Medulla oblongata (tissue), 1 donor: Measurements from ENCODE around the gene PNPLA5.
A peak's percentile ranks its signal among the peaks of the same experiment; 100 is the strongest.
"Not testable (repeated sequence)": the region's sequence is repeated elsewhere in the genome, so short reads cannot be mapped to it uniquely, and the experiment has no call there.

ENCODE experiments used
- DNase-seq: peaks from one replicate; pipeline ENCODE4 v3.0.0-alpha.2; 2015; ENCODE audit errors: extremely low spot score

The PNPLA5 gene

GRCh38 chr22:43881091-43882061, 10.4 kb downstream of the PNPLA5 start:
- DNase-seq, result no peak

- no peak for DNase-seq
Observed at GRCh38 chr22:43880541-43880991, 11.2 kb downstream of the PNPLA5 start.

- no peak for DNase-seq
Observed at GRCh38 chr22:43879901-43880540, 11.8 kb downstream of the PNPLA5 start.

- no peak for DNase-seq
Observed at GRCh38 chr22:43878831-43879550, 12.8 kb downstream of the PNPLA5 start.

GRCh38 chr22:43878079-43878795, 13.6 kb downstream of the PNPLA5 start:
- DNase-seq, result no peak

GRCh38 chr22:43876866-43877509, 14.8 kb downstream of the PNPLA5 start:
- DNase-seq, result no peak

GRCh38 chr22:43869799-43870198, 22.0 kb downstream of the PNPLA5 start:
- no peak for DNase-seq

GRCh38 chr22:43869001-43869400, 22.8 kb downstream of the PNPLA5 start:
- not testable (repeated sequence) for DNase-seq

GRCh38 chr22:43867839-43868635, 23.8 kb downstream of the PNPLA5 start:
- DNase-seq, result peak; percentile 47

GRCh38 chr22:43862882-43863202, 29.0 kb downstream of the PNPLA5 start:
- no peak for DNase-seq

GRCh38 chr22:43862074-43862881, 29.5 kb downstream of the PNPLA5 start, which contains the start of gene SULT4A1:
SULT4A1 (minus strand) TSS chr22:43862513; CDS start chr22:43862382, 131 bp downstream.
- no peak for DNase-seq

- DNase-seq, result no peak
Observed at GRCh38 chr22:43861529-43861928, 30.3 kb downstream of the PNPLA5 start.

- DNase-seq, result no peak
Observed at GRCh38 chr22:43860831-43861230, 31.0 kb downstream of the PNPLA5 start.

GRCh38 chr22:43860126-43860525, 31.7 kb downstream of the PNPLA5 start:
- no peak for DNase-seq

GRCh38 chr22:43859621-43860020, 32.2 kb downstream of the PNPLA5 start:
- no peak for DNase-seq

- no peak for DNase-seq
Observed at GRCh38 chr22:43859176-43859575, 32.6 kb downstream of the PNPLA5 start.

- no peak for DNase-seq
Observed at GRCh38 chr22:43858156-43858895, 33.5 kb downstream of the PNPLA5 start.

- no peak for DNase-seq
Observed at GRCh38 chr22:43857367-43857766, 34.4 kb downstream of the PNPLA5 start.

- no peak for DNase-seq
Observed at GRCh38 chr22:43855431-43855830, 36.4 kb downstream of the PNPLA5 start.
